GM19025 (cell line): ENCODE results near the gene ALDH2.
A peak's percentile ranks its signal among the peaks of the same experiment; 100 is the strongest.
"Not testable (repeated sequence)": the region's sequence is repeated elsewhere in the genome, so short reads cannot be mapped to it uniquely, and the experiment has no call there.

ENCODE experiments used
- ATAC-seq: cut with Tn5 transposase; IDR thresholded peaks from one replicate; pipeline ENCODE4 v1.9.1; 2021; ENCODE audit warnings: mild to moderate bottlenecking, low read depth, moderate library complexity; ENCODE audit not compliant: unreplicated experiment

Gene ALDH2

GRCh38 chr12:111757361-111758119 lies 9.2 kb upstream of the ALDH2 start:
- ATAC-seq: peak; percentile 54

GRCh38 chr12:111758120-111758561 lies 8.6 kb upstream of the ALDH2 start:
- ATAC-seq: no peak

- ATAC-seq: no peak
Observed at GRCh38 chr12:111759271-111759670, 7.5 kb upstream of the ALDH2 start.

GRCh38 chr12:111759991-111760390 lies 6.7 kb upstream of the ALDH2 start:
- ATAC-seq: no peak

- ATAC-seq: no peak
Observed at GRCh38 chr12:111761099-111761498, 5.6 kb upstream of the ALDH2 start.

GRCh38 chr12:111761706-111762105 lies 5.0 kb upstream of the ALDH2 start:
- ATAC-seq: no peak

- ATAC-seq: not testable (repeated sequence)
Observed at GRCh38 chr12:111763552-111763951, 3.2 kb upstream of the ALDH2 start.

- ATAC-seq: no peak
Observed at GRCh38 chr12:111764120-111764821, 2.5 kb upstream of the ALDH2 start.

GRCh38 chr12:111767362-111768158 lies 827 bp downstream of the ALDH2 start:
- ATAC-seq: no peak

- ATAC-seq: no peak
Observed at GRCh38 chr12:111768159-111768895, 1.6 kb downstream of the ALDH2 start.

- ATAC-seq: no peak
Observed at GRCh38 chr12:111769599-111769998, 2.9 kb downstream of the ALDH2 start.

- peak; percentile 72 for ATAC-seq
Observed at GRCh38 chr12:111773801-111774551, 7.2 kb downstream of the ALDH2 start.

- no peak for ATAC-seq
Observed at GRCh38 chr12:111775205-111776193, 8.8 kb downstream of the ALDH2 start.

- no peak for ATAC-seq
Observed at GRCh38 chr12:111776836-111777344, 10.2 kb downstream of the ALDH2 start.

GRCh38 chr12:111777345-111778045 lies 10.8 kb downstream of the ALDH2 start:
- ATAC-seq: no peak

- ATAC-seq: no peak
Observed at GRCh38 chr12:111780166-111780565, 13.4 kb downstream of the ALDH2 start.

- no peak for ATAC-seq
Observed at GRCh38 chr12:111780615-111781014, 13.9 kb downstream of the ALDH2 start.
